Neural progenitor cell (in vitro differentiated cells): ENCODE measurements around the gene FBXL20.

ENCODE experiments used
- CTCF ChIP-seq: fragments of 200-600 bp; sonication (generic); IDR thresholded peaks from 2 replicates; pipeline ENCODE4 v1.5.1; 2017; ENCODE audit warnings: antibody characterized with exemption, mild to moderate bottlenecking
- EZH2 ChIP-seq: fragments of 200-600 bp; sonication (generic); IDR thresholded peaks from 2 replicates; pipeline ENCODE4 v1.6.1; 2017; ENCODE audit warnings: antibody characterized with exemption, mild to moderate bottlenecking, moderate library complexity

GRCh38 chr17:39328815-39329214 lies 72.6 kb downstream of the FBXL20 start:
- TF ChIP-seq EZH2 (no peak), CTCF (no peak)
